Transverse colon (tissue), 4 donors: ENCODE results near the gene TMPRSS5. TPM values are rescaled to one million over a fixed set of nuclear protein-coding genes. Genes with fewer than 3 reads are reported as not detected.

Experiments used
- DNase-seq: peaks from one replicate; pipeline ENCODE4 v3.0.0-alpha.2; 2019
- H3K27ac ChIP-seq, 4 donors: fragments of 200-600 bp; sonication (generic); 2 replicates each; pipeline ENCODE4 v1.5.1; 2016 to 2018; ENCODE audit warnings: inconsistent platforms in 4 of 4
- H3K27me3 ChIP-seq: fragments of 200-600 bp; sonication (generic); 2 replicates; pipeline ENCODE4 v1.5.1; 2017; ENCODE audit warnings: inconsistent platforms
- H3K36me3 ChIP-seq, 4 donors: fragments of 200-600 bp; sonication (generic); 2 replicates each; pipeline ENCODE4 v1.5.1; 2017 to 2019; ENCODE audit warnings: inconsistent platforms in 4 of 4
- H3K4me1 ChIP-seq, 4 donors: fragments of 200-600 bp; sonication (generic); 2 replicates each; pipeline ENCODE4 v1.5.1; 2017 to 2020; ENCODE audit warnings: inconsistent platforms in 4 of 4
- H3K4me3 ChIP-seq, 4 donors: fragments of 200-600 bp; sonication (generic); 1 replicate in 1 of 4; 2 replicates in 3 of 4; pipeline versions ENCODE4 v1.5.1 to v1.6.1; 2017 to 2019; ENCODE audit warnings: inconsistent platforms in 4 of 4
- H3K9me3 ChIP-seq, 2 donors: fragments of 200-600 bp; sonication (generic); 2 replicates each; pipeline ENCODE4 v1.5.1; 2017 to 2019; ENCODE audit warnings: inconsistent platforms in 2 of 2
- CTCF ChIP-seq, 5 experiments: fragments of 200-600 bp in 3 of 5; fragments of 450-650 bp in 2 of 5; sonication (generic) in 3 of 5; IDR thresholded peaks; 1 replicate in 2 of 5; 2 replicates in 3 of 5; pipeline ENCODE4 v1.5.1; 2016 to 2017; ENCODE audit warnings: antibody characterized with exemption in 5 of 5, inconsistent platforms in 3 of 5, mild to moderate bottlenecking in 2 of 5, moderate library complexity in 1 of 5
- EP300 ChIP-seq: sonication (generic); formaldehyde crosslinking; IDR thresholded peaks from one replicate; pipeline ENCODE4 v1.6.1; 2017; ENCODE audit warnings: antibody characterized with exemption, low read depth
- POLR2A ChIP-seq: fragments of 450-650 bp; IDR thresholded peaks from one replicate; pipeline ENCODE4 v1.6.1; 2016; ENCODE audit warnings: antibody characterized with exemption, mild to moderate bottlenecking, moderate library complexity
- POLR2AphosphoS5 ChIP-seq, 3 donors: sonication (generic); formaldehyde crosslinking; IDR thresholded peaks; one replicate each; pipeline ENCODE4 v1.6.1; 2016; ENCODE audit warnings: antibody characterized with exemption in 3 of 3
- WGBS, 2 donors: methylation state at CpG; one replicate each; pipeline ENCODE4 v1.1.5; 2018; ENCODE audit warnings: low coverage in 1 of 2; 5-methylcytosine and 5-hydroxymethylcytosine counted together
- in situ Hi-C, 4 donors: fragments of 200-750 bp; cut with MboI; loops; one replicate each; pipeline versions ENCODE4 v1.15.0 to v1.15.1; 2017; ENCODE audit warnings: low sequenced_read_pairs in 3 of 4, low pct_ligation_motif_present in 1 of 4, low pct_unique_long_range_greater_than_20kb in 1 of 4
- intact Hi-C: fragments of 100-400 bp; cut with DNase I; formaldehyde crosslinking; loops from one replicate; pipeline ENCODE4 v1.15.1; 2023; ENCODE audit warnings: low total_unique reads
- small RNA-seq, 4 donors: library from RNA; depleted of rRNA; stranded (forward); fragments of <200 nt; gene quantifications; one replicate each; pipeline ENCODE3, GENCODE V24; 2016
- total RNA-seq, 4 donors: library from RNA; depleted of rRNA; stranded (reverse); fragments of >200 nt; gene quantifications; one replicate each; pipeline ENCODE4 v1.1.0, GENCODE V29; 2016

The TMPRSS5 gene
- total RNA-seq, 4 donors from 2014 or later = 0.27 to 0.79 TPM; not detected in 2

GRCh38 chr11:113638376-113638775 is 67.7 kb downstream of the TMPRSS5 start:
- in situ Hi-C loops = no loop called here
- DNase-seq = no peak
- no peak for TF ChIP-seq POLR2A
- TF ChIP-seq EP300 = no peak
- no peak for TF ChIP-seq CTCF (IDR thresholded peaks at IDR 0.05)
- TF ChIP-seq POLR2AphosphoS5 (IDR thresholded peaks at IDR 0.05) = no peak
- H3K27me3 ChIP-seq = no peaks in the 10 kb centered on the region
- WGBS, 2 donors = 80 to 94% methylated on average over 1 to 9 of the region's 9 CpGs
- H3K36me3 ChIP-seq = no peaks in the 10 kb centered on the region
- H3K9me3 ChIP-seq = no peaks in the 10 kb centered on the region
- intact Hi-C loops = no loop called here
- no peaks in the 10 kb centered on the region for H3K4me1 ChIP-seq
- no peak overlapping the region for H3K27ac ChIP-seq
- H3K4me3 ChIP-seq = no peak overlapping the region

- no peak for TF ChIP-seq CTCF (IDR thresholded peaks at IDR 0.05)
- TF ChIP-seq POLR2AphosphoS5 (IDR thresholded peaks at IDR 0.05) = no peak
- no peak for TF ChIP-seq POLR2A
- TF ChIP-seq EP300 = no peak
- intact Hi-C loops = no loop called here
- in situ Hi-C loops = no loop called here
- WGBS, 2 donors = 54 to 61% methylated on average over 2 of the region's 2 CpGs
- Histone ChIP-seq H3K4me1 (no peaks in the 10 kb centered on the region), H3K9me3 (no peaks in the 10 kb centered on the region), H3K27ac (no peak overlapping the region), H3K36me3 (no peaks in the 10 kb centered on the region), H3K4me3 (no peak overlapping the region), H3K27me3 (no peaks in the 10 kb centered on the region)
- no peak for DNase-seq
These were observed 68.5 kb downstream of the TMPRSS5 start for GRCh38 chr11:113637636-113638035.

Small RNA genes lying within 50 kb of the gene (small RNA-seq; reads per million reads assigned to genes)
- 0 reads per million in 4 donors for gene RPS29P19

Other genes with a start within 250 kb of the TMPRSS5 start
- under 1 TPM in 2 of 4 donors, not detected in 2; 0.16 to 0.40 TPM for gene DRD2, start 230.9 kb downstream of the TMPRSS5 start, total RNA-seq
- gene ZW10, start 67.4 kb upstream of the TMPRSS5 start, total RNA-seq = 10 to 100 TPM in 1 of 4 donors, 1 to 10 TPM in 3; 5.6 to 11.9 (median 8.6) TPM
- gene CLDN25, start 73.5 kb upstream of the TMPRSS5 start, total RNA-seq = not detected
- gene USP28, start 169.3 kb upstream of the TMPRSS5 start, total RNA-seq = 10 to 100 TPM; 10.1 to 28.3 (median 19.0) TPM
- gene HTR3B, start 198.5 kb upstream of the TMPRSS5 start, total RNA-seq = under 1 TPM in 1 of 4 donors, not detected in 3; 0.14 TPM